ENCODE measurements around the gene EPHA3.

The EPHA3 gene

DNA sequence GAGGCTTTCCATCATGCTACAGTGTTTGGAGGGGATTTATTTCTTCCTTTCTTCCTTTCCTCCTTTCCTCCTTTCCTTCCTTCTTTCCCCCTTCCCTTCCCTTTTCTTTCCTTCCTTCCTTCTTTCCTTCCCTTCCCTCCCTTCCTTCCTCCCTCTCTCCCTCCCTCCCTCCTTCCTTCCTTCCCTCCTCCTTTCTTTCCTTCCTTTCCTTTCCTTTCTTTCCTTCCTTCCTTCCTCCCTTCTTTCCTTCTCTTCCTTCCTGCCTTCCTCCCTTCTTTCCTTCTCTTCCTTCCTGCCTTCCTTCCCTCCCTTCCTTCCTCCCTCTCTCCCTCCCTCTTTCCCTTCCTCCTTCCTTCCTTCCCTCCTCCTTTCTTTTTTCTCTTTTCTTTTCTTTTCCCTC, 127.2 kb downstream of the EPHA3 start:
- DNase-seq = no peak

GRCh38 chr3:89238846-89239245, 131.4 kb downstream of the EPHA3 start:
- DNase-seq = no peak

GRCh38 chr3:89239774-89240173, 132.4 kb downstream of the EPHA3 start:
- no peak for DNase-seq

- no peak for DNase-seq
These were observed 138.2 kb downstream of the EPHA3 start for GRCh38 chr3:89245612-89246011.

GRCh38 chr3:89246326-89246725, 138.9 kb downstream of the EPHA3 start:
- DNase-seq = no peak

GRCh38 chr3:89250742-89251141, 143.3 kb downstream of the EPHA3 start:
- DNase-seq = no peak

GRCh38 chr3:89252016-89252415, 144.6 kb downstream of the EPHA3 start:
- no peak for DNase-seq

DNA sequence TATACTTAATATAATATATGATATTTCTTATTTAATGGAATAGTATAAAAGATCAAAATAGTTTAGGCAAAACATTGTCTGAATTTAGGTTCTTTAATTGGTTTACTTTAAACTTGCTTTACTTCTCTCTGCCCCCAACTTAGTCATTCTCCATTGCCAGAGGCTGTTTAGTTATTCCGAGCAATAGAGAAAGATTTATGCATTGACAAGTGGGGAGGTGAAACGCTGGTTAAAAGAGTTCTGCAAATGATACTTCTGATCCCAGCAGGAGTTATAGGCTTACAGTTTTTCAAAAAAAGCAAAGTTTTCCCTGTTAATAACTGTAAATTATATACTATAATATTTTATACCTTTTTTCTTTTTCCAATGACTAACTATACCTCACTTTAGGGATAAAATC, 145.4 kb downstream of the EPHA3 start:
- DNase-seq = no peak

GRCh38 chr3:89256395-89256794, 149.0 kb downstream of the EPHA3 start:
- DNase-seq = no peak

- DNase-seq = no peak
These were observed 149.5 kb downstream of the EPHA3 start for GRCh38 chr3:89256882-89257281.

DNA sequence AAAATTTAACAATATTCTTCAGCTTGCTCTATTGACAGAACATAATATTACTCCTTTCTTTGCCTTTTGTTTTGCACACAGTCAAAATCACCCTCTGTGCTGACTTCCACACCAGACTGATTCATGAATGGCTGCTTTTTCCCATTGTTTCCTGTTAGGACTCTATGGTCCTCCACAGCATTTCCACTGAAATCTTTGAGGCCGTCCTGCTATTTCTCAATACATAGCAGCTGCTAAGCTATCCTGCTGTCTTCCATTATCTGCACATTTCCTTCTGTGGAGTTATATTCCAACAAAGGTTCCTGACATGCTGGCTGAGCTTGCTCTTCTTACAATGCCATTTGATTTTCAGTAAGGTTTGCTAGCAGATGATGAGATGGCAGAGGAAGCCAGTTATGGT, 153.3 kb downstream of the EPHA3 start:
- DNase-seq = no peak

GRCh38 chr3:89261673-89262072, 154.3 kb downstream of the EPHA3 start:
- DNase-seq = no peak

GRCh38 chr3:89262309-89262929, 155.0 kb downstream of the EPHA3 start:
- DNase-seq = no peak

- no peak for DNase-seq
These were observed 156.7 kb downstream of the EPHA3 start for GRCh38 chr3:89264037-89264560.

DNA sequence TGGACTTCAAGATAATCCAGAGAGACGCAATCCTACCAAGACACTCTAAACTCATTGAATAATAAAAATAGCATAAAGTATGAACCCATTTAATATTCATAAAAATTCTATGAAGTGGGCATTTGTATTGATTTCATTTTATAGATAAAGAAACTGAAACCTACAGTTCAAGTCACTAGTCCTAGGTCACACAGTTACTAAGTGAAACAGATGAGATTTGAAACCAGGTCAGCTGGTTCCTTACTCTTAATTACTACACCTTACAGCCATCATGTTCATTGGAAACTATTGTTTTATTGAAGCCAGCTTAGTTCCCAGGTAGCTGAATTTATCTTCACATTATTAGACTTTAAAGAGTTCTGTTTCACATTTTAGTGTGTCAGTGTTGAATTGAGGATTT, 158.7 kb downstream of the EPHA3 start:
- no peak for DNase-seq

DNA sequence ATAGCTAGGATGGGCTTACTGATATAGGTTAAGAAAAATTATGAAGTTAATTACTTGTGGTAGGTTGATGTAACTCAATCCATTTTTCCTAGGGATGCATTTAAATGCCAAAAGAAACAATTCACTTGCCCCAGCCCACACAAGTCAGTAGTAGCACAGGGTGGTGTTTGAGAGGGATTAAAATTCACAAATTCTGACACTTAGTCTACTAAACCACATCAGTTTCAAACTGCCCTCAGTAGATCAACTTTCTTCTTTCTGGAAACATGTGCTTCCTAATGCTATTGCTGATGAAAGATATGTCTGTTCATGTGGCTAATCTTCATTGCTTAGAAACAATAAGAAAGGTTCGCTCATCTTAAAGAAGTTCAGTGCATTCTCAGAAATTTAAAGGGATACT, 160.6 kb downstream of the EPHA3 start:
- DNase-seq = no peak

GRCh38 chr3:89270201-89270600, 162.8 kb downstream of the EPHA3 start:
- no peak for DNase-seq

DNA sequence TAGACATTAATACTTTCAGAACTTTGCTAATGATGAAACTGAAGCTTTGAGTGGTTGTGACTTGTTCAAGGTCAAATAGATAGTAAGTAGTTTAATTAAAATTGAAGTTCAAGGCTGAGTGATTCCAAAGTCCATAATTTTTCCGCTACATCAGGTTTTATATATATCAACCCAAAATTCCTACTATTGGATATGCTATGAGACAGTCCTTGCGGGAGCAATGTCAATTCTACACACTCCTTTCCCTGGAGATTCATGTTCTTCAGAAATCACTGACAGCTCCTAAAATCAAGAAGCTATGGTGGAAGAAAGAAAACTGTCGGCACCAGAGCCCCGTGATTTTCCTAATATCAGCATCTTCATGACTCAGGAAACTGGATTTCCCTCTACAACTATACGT, 167.6 kb downstream of the EPHA3 start:
- no peak for DNase-seq

DNA sequence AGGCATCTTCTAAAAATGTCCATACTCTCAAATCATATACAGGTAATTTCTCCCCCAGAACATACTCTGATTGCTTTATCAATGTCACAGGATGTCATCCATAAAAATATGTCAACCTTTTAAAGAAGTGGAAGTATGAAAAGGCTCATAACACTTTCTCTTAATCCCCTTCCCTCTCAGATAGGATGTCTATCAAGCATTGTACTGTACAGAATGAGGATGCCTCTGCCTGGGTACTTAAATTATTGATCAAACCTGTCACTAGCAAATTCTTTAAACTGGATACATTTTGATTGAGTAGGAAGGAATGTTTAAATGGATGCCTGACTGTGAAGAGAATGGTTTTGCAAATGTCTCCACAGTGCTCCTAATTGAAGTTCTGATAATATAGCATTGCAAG, 168.7 kb downstream of the EPHA3 start:
- no peak for DNase-seq

DNA sequence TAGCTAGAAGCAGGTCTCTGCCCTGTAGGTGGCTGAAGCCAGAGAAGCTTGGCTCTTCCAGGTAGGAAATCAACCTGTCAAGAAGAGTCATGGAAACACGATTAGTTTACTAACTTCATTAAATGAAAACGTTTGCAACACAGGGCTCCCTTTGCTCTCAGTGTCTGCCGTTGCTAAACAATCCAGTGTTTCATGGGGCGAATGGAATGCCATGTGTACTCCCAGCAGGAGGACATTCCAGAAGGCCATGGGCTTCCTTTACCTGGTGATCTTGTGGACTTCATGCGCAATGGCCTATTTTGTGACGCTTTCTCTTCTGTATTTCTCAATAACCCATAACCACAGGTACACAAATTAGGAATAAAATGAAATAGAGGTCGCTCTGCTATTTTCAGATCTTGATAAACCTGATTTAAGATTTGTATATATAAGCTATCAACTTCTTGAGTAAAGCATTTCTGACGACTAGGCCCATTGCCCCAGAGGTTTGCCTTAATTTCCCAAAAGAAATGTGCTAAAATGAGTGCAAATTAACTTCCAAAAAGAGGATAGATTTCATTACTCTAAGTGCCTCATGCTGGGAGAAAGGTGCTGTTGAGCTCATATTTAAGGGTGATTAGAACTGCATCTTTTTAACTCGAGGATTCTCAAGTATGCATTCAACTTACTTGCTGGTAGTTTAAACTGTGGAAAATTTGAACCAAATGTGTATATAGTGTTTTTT, 171.0 kb downstream of the EPHA3 start:
- no peak for DNase-seq

- no peak for DNase-seq
These were observed 172.9 kb downstream of the EPHA3 start for GRCh38 chr3:89280301-89280700.

GRCh38 chr3:89280822-89281365, 173.5 kb downstream of the EPHA3 start:
- no peak for DNase-seq

DNA sequence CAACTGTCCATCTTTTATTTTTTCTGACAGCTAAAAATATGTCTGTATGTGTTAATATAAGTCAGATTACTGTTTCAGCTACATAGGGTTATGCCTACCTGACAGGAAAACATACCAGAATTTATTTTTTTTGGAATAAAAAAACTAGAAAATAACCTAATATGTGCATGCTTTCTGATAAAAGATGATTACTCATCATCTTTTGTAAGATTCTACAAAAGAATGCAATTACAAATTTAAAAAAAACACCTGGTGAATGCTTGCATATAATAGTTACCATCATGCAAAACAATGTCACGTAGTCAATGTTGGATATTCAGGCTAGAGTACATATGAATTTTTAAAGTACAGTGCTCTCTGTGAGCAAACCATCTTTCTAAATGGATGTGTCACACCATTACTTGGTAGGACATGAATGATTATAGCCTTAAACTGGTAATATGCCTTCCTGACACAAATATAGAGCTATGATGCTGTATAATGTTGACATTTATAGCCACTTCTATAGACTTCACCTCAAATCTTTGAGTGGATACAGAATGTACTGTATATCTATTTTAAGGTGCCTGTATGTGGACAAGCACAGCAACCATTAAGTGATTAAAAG, 180.6 kb downstream of the EPHA3 start:
- no peak for DNase-seq
